IMR-90 (cell line): ENCODE measurements around the gene GPER1. TPM values are rescaled to one million over a fixed set of nuclear protein-coding genes. Genes with fewer than 3 reads are reported as not detected.

ENCODE experiments used
- ATAC-seq: fragments of 200-7000 bp; cut with Tn5 transposase; 2 replicates; pipeline ENCODE4 v1.9.1; 2020; ENCODE audit warnings: low read depth, mild to moderate bottlenecking, moderate library complexity
- BruUV-seq: library from RNA; stranded (reverse); fragments of 400-500 nt; replicated peaks from 2 replicates; lab custom pipeline; 2021; lab: Mats Ljungman, UMichigan
- CTCF ChIA-PET: fragments of 300-600 bp; formaldehyde crosslinking; extraction: SDS; loops from one replicate; lab custom pipeline; 2021; ENCODE audit warnings: antibody characterized with exemption; lab: Yijun Ruan, JAX
- POLR2A ChIA-PET: fragments of 300-600 bp; sonication (Branson Sonifier 250); formaldehyde crosslinking; loops from one replicate; lab custom pipeline; 2022; ENCODE audit warnings: antibody characterized with exemption; ENCODE audit not compliant: unreplicated experiment; lab: Charles Lee
- DNase-seq: peaks from one replicate; pipeline ENCODE4 v3.0.0; 2013
- H2AFZ ChIP-seq: replicated peaks from 2 replicates; pipeline ENCODE3; 2013; ENCODE audit warnings: low read length, mild to moderate bottlenecking; ENCODE audit not compliant: poor library complexity
- H2AK5ac ChIP-seq: 2 replicates; pipeline ENCODE4 v1.6.1; 2013; ENCODE audit warnings: low read depth, low read length, inconsistent platforms
- H2AK9ac ChIP-seq: replicated peaks from 2 replicates; pipeline ENCODE3; 2013; ENCODE audit warnings: mild to moderate bottlenecking, low read depth, low read length, moderate library complexity; ENCODE audit not compliant: poor library complexity
- H2BK120ac ChIP-seq: 2 replicates; pipeline ENCODE4 v1.6.1; 2013; ENCODE audit warnings: low read depth, low read length, inconsistent platforms
- H2BK15ac ChIP-seq: 3 replicates; pipeline ENCODE4 v1.6.1; 2013; ENCODE audit warnings: low read depth, low read length, inconsistent platforms
- H2BK20ac ChIP-seq: 2 replicates; pipeline ENCODE4 v1.6.1; 2013; ENCODE audit warnings: low read depth, mild to moderate bottlenecking, inconsistent platforms, low read length, moderate library complexity
- H2BK5ac ChIP-seq: 2 replicates; pipeline ENCODE4 v1.6.1; 2013; ENCODE audit warnings: mild to moderate bottlenecking, low read depth, low read length, inconsistent platforms; ENCODE audit not compliant: poor library complexity, severe bottlenecking
- H3K14ac ChIP-seq: replicated peaks from 2 replicates; pipeline ENCODE4 v1.6.1; 2013; ENCODE audit warnings: low read depth, low read length, inconsistent platforms
- H3K18ac ChIP-seq: 2 replicates; pipeline ENCODE4 v1.6.1; 2013; ENCODE audit warnings: low read depth, low read length, control low read depth
- H3K23ac ChIP-seq: 2 replicates; pipeline ENCODE4 v1.6.1; 2013; ENCODE audit warnings: low read depth, low read length, inconsistent platforms
- H3K27ac ChIP-seq: 2 replicates; pipeline ENCODE4 v1.5.1; 2013; ENCODE audit warnings: mild to moderate bottlenecking, control low read depth, low read length; ENCODE audit not compliant: insufficient read depth
- H3K27me3 ChIP-seq: 2 replicates; pipeline ENCODE4 v1.6.1; 2013; ENCODE audit warnings: low read length; ENCODE audit not compliant: control insufficient read depth, insufficient read depth
- H3K36me3 ChIP-seq: 2 replicates; pipeline ENCODE4 v1.6.1; 2013; ENCODE audit warnings: low read length, mixed read lengths; ENCODE audit not compliant: control insufficient read depth, insufficient read depth
- H3K4ac ChIP-seq: 2 replicates; pipeline ENCODE4 v1.6.1; 2013; ENCODE audit warnings: low read depth, low read length, inconsistent platforms
- H3K4me1 ChIP-seq: 2 replicates; pipeline ENCODE4 v1.6.1; 2013; ENCODE audit warnings: low read length, mixed read lengths; ENCODE audit not compliant: control insufficient read depth, insufficient read depth
- H3K4me2 ChIP-seq: 2 replicates; pipeline ENCODE4 v1.6.1; 2013; ENCODE audit warnings: low read depth, mild to moderate bottlenecking, control low read depth, low read length, moderate library complexity
- H3K4me3 ChIP-seq: 2 replicates; pipeline ENCODE4 v1.5.1; 2013; ENCODE audit warnings: low read depth, mild to moderate bottlenecking, control low read depth, low read length, moderate library complexity; ENCODE audit not compliant: insufficient read depth
- H3K56ac ChIP-seq: 2 replicates; pipeline ENCODE4 v1.6.1; 2013; ENCODE audit warnings: low read length, inconsistent platforms; ENCODE audit not compliant: insufficient read depth; ENCODE audit errors: extremely low read depth
- H3K79me1 ChIP-seq, 2 experiments: 2 replicates each; pipeline ENCODE4 v1.6.1; 2013; ENCODE audit warnings: low read length in 2 of 2, inconsistent platforms in 1 of 2, low read depth in 1 of 2
- H3K9ac ChIP-seq: 2 replicates; pipeline ENCODE4 v1.6.1; 2013; ENCODE audit warnings: low read depth, low read length, control low read depth
- H3K9me1 ChIP-seq: 2 replicates; pipeline ENCODE4 v1.6.1; 2013; ENCODE audit warnings: low read length, inconsistent platforms; ENCODE audit not compliant: insufficient read depth
- H3K9me3 ChIP-seq: 2 replicates; pipeline ENCODE4 v1.6.1; 2013; ENCODE audit warnings: low read length; ENCODE audit not compliant: control insufficient read depth, insufficient read depth
- H4K20me1 ChIP-seq: 2 replicates; pipeline ENCODE4 v1.6.1; 2013; ENCODE audit warnings: low read length, inconsistent platforms; ENCODE audit not compliant: insufficient read depth
- H4K5ac ChIP-seq: 2 replicates; pipeline ENCODE4 v1.6.1; 2013; ENCODE audit warnings: mild to moderate bottlenecking, low read depth, low read length, control low read depth
- H4K8ac ChIP-seq, 2 experiments: 2 replicates each; pipeline ENCODE4 v1.6.1; 2013; ENCODE audit warnings: low read depth in 2 of 2, low read length in 2 of 2, control low read depth in 1 of 2, inconsistent platforms in 1 of 2
- H4K91ac ChIP-seq: 2 replicates; pipeline ENCODE4 v1.6.1; 2013; ENCODE audit warnings: low read depth, low read length, inconsistent platforms; ENCODE audit not compliant: insufficient read depth
- WGBS, 2 experiments: methylation state at CpG; one replicate each; pipeline versions ENCODE4 v1.1.5 to v1.1.7; 2013; ENCODE audit warnings: missing lambda C conversion rate in 2 of 2; ENCODE audit not compliant: insufficient read length in 1 of 2; ENCODE audit errors: extremely low coverage in 2 of 2; 5-methylcytosine and 5-hydroxymethylcytosine counted together
- dilution Hi-C: fragments of 300-500 bp; cut with HindIII; formaldehyde crosslinking; loops from one replicate; pipeline ENCODE4 v1.14.3; 2018; ENCODE audit warnings: low sequenced_read_pairs; ENCODE audit not compliant: unreplicated experiment
- in situ Hi-C: fragments of 300-500 bp; cut with MboI; formaldehyde crosslinking; loops from 3 replicates; pipeline ENCODE4 v1.14.3; 2019; ENCODE audit warnings: low sequenced_read_pairs, inconsistent platforms, mixed read lengths
- intact Hi-C: fragments of 100-400 bp; cut with micrococcal nuclease; formaldehyde crosslinking; loops from 2 replicates; pipeline ENCODE4 v1.10.0; 2022
- polyA plus RNA-seq, 3 experiments: library from polyadenylated mRNA; depleted of rRNA; stranded (reverse); fragments of >200 nt; gene quantifications; 2 replicates each; pipeline ENCODE4 v1.2.3, GENCODE V29; 2012; ENCODE audit warnings: low replicate concordance in 1 of 3
- total RNA-seq: library from RNA; depleted of rRNA; stranded (reverse); fragments of >200 nt; gene quantifications from 2 replicates; pipeline ENCODE4 v1.2.3, GENCODE V29; 2012
- TF ChIP-seq, protein P1 (sequence below): fragments of 150-350 bp; IDR thresholded peaks from 2 replicates; pipeline ENCODE4 v1.6.1; 2016; ENCODE audit warnings: low read depth, mild to moderate bottlenecking, low read length, moderate library complexity, borderline replicate concordance

Gene GPER1
- total and polyA plus RNA-seq, 2 of the 4 experiments (the other 2 are of a cell fraction): 2.0 to 5.8 TPM

DNA sequence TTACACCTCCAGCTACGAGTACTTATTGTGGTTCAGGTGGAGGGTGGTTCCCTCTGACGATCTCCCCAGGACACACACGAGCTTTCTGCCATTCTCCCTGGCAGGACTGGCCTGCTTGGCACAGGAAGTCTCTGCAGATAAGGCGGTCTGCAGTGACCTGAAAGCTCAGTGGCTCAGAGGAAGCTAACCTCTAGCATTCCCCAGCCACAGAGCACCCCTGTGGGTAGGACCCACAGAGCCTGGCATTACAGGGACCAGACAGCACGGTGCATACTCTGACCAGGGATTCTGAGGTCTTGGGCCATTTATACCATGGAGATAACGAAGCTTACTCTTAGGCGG is 45.5 kb upstream of the GPER1 start:
- Histone ChIP-seq H3K4me3 (no peak overlapping the region), H2BK120ac (no peak overlapping the region), H3K79me1 (peaks cover 7 to 32% of the 10 kb centered on the region in 2 experiments), H3K9ac (no peak overlapping the region), H4K5ac (no peak overlapping the region), H3K18ac (no peak overlapping the region), H3K56ac (no peak overlapping the region), H3K27me3 (no peaks in the 10 kb centered on the region), H2AK5ac (no peak overlapping the region), H2BK5ac (no peak overlapping the region), H3K9me3 (no peaks in the 10 kb centered on the region), H4K8ac (no peak overlapping the region), H2AFZ (no peak overlapping the region), H2BK15ac (no peak overlapping the region), H3K4ac (no peak overlapping the region), H4K91ac (no peak overlapping the region), H3K27ac (no peak overlapping the region), H3K4me1 (peaks cover 20% of the 10 kb centered on the region), H4K20me1 (peaks cover 17% of the 10 kb centered on the region; the same call in 1 of the 2 replicates), H3K4me2 (no peak overlapping the region), H3K23ac (no peak overlapping the region), H3K9me1 (peaks cover 3% of the 10 kb centered on the region; the same call in 1 of the 2 replicates), H2AK9ac (no peak overlapping the region), H3K14ac (no peak overlapping the region), H3K36me3 (no peaks in the 10 kb centered on the region), H2BK20ac (no peak overlapping the region)
- TF ChIP-seq, protein P1, sequence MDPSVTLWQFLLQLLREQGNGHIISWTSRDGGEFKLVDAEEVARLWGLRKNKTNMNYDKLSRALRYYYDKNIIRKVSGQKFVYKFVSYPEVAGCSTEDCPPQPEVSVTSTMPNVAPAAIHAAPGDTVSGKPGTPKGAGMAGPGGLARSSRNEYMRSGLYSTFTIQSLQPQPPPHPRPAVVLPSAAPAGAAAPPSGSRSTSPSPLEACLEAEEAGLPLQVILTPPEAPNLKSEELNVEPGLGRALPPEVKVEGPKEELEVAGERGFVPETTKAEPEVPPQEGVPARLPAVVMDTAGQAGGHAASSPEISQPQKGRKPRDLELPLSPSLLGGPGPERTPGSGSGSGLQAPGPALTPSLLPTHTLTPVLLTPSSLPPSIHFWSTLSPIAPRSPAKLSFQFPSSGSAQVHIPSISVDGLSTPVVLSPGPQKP: no peak
- BruUV-seq: no TSS peak
- 100% methylated on average over 1 of the region's 7 CpGs; no CpG with 5 or more reads in 1 of the 2 experiments for WGBS, 2 experiments
- in situ Hi-C loops: no loop called here
- ChIA-PET POLR2A (no interaction called here), CTCF (interaction anchor here (1.4 kb wide), 1 partner anchor 49 kb away, joined by 4 read pairs; no protein-coding TSS in a partner anchor)
- dilution Hi-C loops: no loop called here
- DNase-seq (no peak), ATAC-seq (no peak)
- intact Hi-C loops: loop anchor here (5.0 to 10.0 kb wide), 2 partner anchors 95 to 138 kb away; a partner anchor contains a TSS
